ENCODE measurements around the gene TMEM121. TPM values are rescaled to one million over a fixed set of nuclear protein-coding genes. Genes with fewer than 3 reads are reported as not detected.

Gene TMEM121
- total RNA-seq, 2 donors from 2014 or later: 1.9 to 2.2 TPM

GRCh38 chr14:105486163-105486973 lies 40.0 kb upstream of the TMEM121 start, which contains the start of gene CRIP1:
Gene CRIP1, plus strand, starts transcription at chr14:105486886. Its CDS starts 374 bp downstream, at chr14:105487260.
- peak; percentile 83 for DNase-seq (ENCODE audit: low spot score)
- intact Hi-C loops (cut with DNase I): loop anchor here in 1 of 2 donors (5.0 kb wide), 1 partner anchor 39 kb away; no protein-coding TSS in a partner anchor

- intact Hi-C loops (cut with DNase I): loop anchor here in 1 of 2 donors (5.0 kb wide), 1 partner anchor 40 kb away; no protein-coding TSS in a partner anchor
- DNase-seq (ENCODE audit: low spot score): peak; percentile 95
These were observed 39.4 kb upstream of the TMEM121 start for GRCh38 chr14:105486974-105487448.

GRCh38 chr14:105487449-105487985 lies 38.9 kb upstream of the TMEM121 start:
- intact Hi-C loops (cut with DNase I): loop anchor here in 1 of 2 donors (5.0 kb wide), 1 partner anchor 40 kb away; no protein-coding TSS in a partner anchor

GRCh38 chr14:105487986-105488777 lies 38.2 kb upstream of the TMEM121 start:
- DNase-seq (ENCODE audit: low spot score): no peak
- intact Hi-C loops (cut with DNase I): loop anchor here in 1 of 2 donors (5.0 kb wide), 1 partner anchor 41 kb away; no protein-coding TSS in a partner anchor

More at GRCh38 chr14:105487449-105487985, 38.9 kb upstream of the TMEM121 start:
- DNase-seq (ENCODE audit: low spot score): peak; percentile 89

- peak; percentile 85 for DNase-seq (ENCODE audit: low spot score)
- intact Hi-C loops (cut with DNase I): loop anchor here in 1 of 2 donors (5.0 kb wide), 1 partner anchor 42 kb away; no protein-coding TSS in a partner anchor
These were observed 37.4 kb upstream of the TMEM121 start for GRCh38 chr14:105488781-105489541.

- peak; percentile 93 for DNase-seq (ENCODE audit: low spot score)
- intact Hi-C loops (cut with DNase I): loop anchor here in 1 of 2 donors (5.0 kb wide), 1 partner anchor 42 kb away; no protein-coding TSS in a partner anchor
These were observed 36.7 kb upstream of the TMEM121 start for GRCh38 chr14:105489542-105490266.

GRCh38 chr14:105490267-105490571 lies 36.2 kb upstream of the TMEM121 start:
- DNase-seq (ENCODE audit: low spot score): no peak
- intact Hi-C loops (cut with DNase I): no loop called here

- intact Hi-C loops (cut with DNase I): no loop called here
- DNase-seq (ENCODE audit: low spot score): peak; percentile 100
These were observed 35.6 kb upstream of the TMEM121 start, which contains the start of gene TEDC1 for GRCh38 chr14:105490572-105491365. Gene TEDC1, plus strand, starts transcription at chr14:105491246. Its CDS starts 130 bp downstream, at chr14:105491376.

- intact Hi-C loops (cut with DNase I): no loop called here
These were observed 34.9 kb upstream of the TMEM121 start for GRCh38 chr14:105491366-105491973.

GRCh38 chr14:105492031-105492970 lies 34.1 kb upstream of the TMEM121 start:
- intact Hi-C loops (cut with DNase I): no loop called here
- DNase-seq (ENCODE audit: low spot score): peak; percentile 84

More at GRCh38 chr14:105491366-105491973, 34.9 kb upstream of the TMEM121 start:
- DNase-seq (ENCODE audit: low spot score): peak; percentile 94

- DNase-seq (ENCODE audit: low spot score): peak; percentile 81
- intact Hi-C loops (cut with DNase I): no loop called here
These were observed 33.2 kb upstream of the TMEM121 start for GRCh38 chr14:105492971-105493871.

GRCh38 chr14:105493921-105494605 lies 32.3 kb upstream of the TMEM121 start:
- peak; percentile 83 for DNase-seq (ENCODE audit: low spot score)
- intact Hi-C loops (cut with DNase I): no loop called here

- DNase-seq (ENCODE audit: low spot score): no peak
These were observed 31.8 kb upstream of the TMEM121 start for GRCh38 chr14:105494606-105494929.

More at GRCh38 chr14:105494606-105494929, 31.8 kb upstream of the TMEM121 start:
- intact Hi-C loops (cut with DNase I): no loop called here
